OCI-LY7 (cell line): Measurements from ENCODE around the gene CACNA2D2. TPM values are rescaled to one million over a fixed set of nuclear protein-coding genes. Genes with fewer than 3 reads are reported as not detected.

Experiments
- BruUV-seq: library from RNA; stranded (reverse); fragments of 400-500 nt; replicated peaks from 2 replicates; lab custom pipeline; 2021; lab: Mats Ljungman, UMichigan
- CTCF ChIA-PET: fragments of 300-600 bp; sonication (Branson Sonifier 250); formaldehyde crosslinking; loops from one replicate; lab custom pipeline; 2022; ENCODE audit warnings: antibody characterized with exemption; ENCODE audit not compliant: unreplicated experiment; lab: Charles Lee
- POLR2A ChIA-PET: fragments of 300-600 bp; sonication (Branson Sonifier 250); formaldehyde crosslinking; loops from one replicate; lab custom pipeline; 2022; ENCODE audit warnings: antibody characterized with exemption; lab: Charles Lee
- DNase-seq: peaks from one replicate; pipeline ENCODE4 v3.0.0-alpha.2; 2015; ENCODE audit warnings: low spot score
- H2AFZ ChIP-seq: fragments of 200-600 bp; sonication (generic), shearing (Covaris generic); 2 replicates; pipeline ENCODE4 v1.6.1; 2014; ENCODE audit warnings: mild to moderate bottlenecking, antibody characterized with exemption, low read length, moderate library complexity
- H3K27ac ChIP-seq: fragments of 200-600 bp; sonication (generic); 2 replicates; pipeline ENCODE4 v1.5.1; 2014; ENCODE audit warnings: mixed run types, low read depth, mild to moderate bottlenecking, moderate library complexity, low read length, inconsistent platforms; ENCODE audit not compliant: poor library complexity, severe bottlenecking
- H3K36me3 ChIP-seq: fragments of 200-600 bp; sonication (generic); 2 replicates; pipeline ENCODE4 v1.6.1; 2014; ENCODE audit warnings: mild to moderate bottlenecking, antibody characterized with exemption, low read length, moderate library complexity, mixed read lengths; ENCODE audit not compliant: insufficient read depth
- H3K4me1 ChIP-seq: fragments of 200-600 bp; sonication (generic); 2 replicates; pipeline ENCODE4 v1.5.1; 2014; ENCODE audit warnings: mild to moderate bottlenecking, low read length; ENCODE audit not compliant: insufficient read depth, poor library complexity, severe bottlenecking
- H3K4me2 ChIP-seq: fragments of 200-600 bp; sonication (generic); 2 replicates; pipeline ENCODE4 v1.6.1; 2014; ENCODE audit warnings: mild to moderate bottlenecking, low read length
- H3K4me3 ChIP-seq: fragments of 200-600 bp; sonication (generic); 2 replicates; pipeline ENCODE4 v1.5.1; 2014; ENCODE audit warnings: mild to moderate bottlenecking, low read depth, low read length; ENCODE audit not compliant: poor library complexity, severe bottlenecking
- H3K79me2 ChIP-seq: fragments of 200-600 bp; sonication (generic); 2 replicates; pipeline ENCODE4 v1.6.1; 2016; ENCODE audit warnings: low read depth, mild to moderate bottlenecking, low read length, moderate library complexity, mixed read lengths; ENCODE audit not compliant: insufficient read depth
- H3K9me2 ChIP-seq: fragments of 200-600 bp; sonication (generic); 2 replicates; pipeline ENCODE4 v1.6.1; 2016; ENCODE audit warnings: mild to moderate bottlenecking, low read length, mixed read lengths; ENCODE audit not compliant: insufficient read depth
- H3K9me3 ChIP-seq: fragments of 200-600 bp; sonication (generic); 2 replicates; pipeline ENCODE4 v1.6.1; 2014; ENCODE audit warnings: mild to moderate bottlenecking, mixed run types, low read length, mixed read lengths
- H4K20me1 ChIP-seq: fragments of 200-600 bp; sonication (generic); 2 replicates; pipeline ENCODE4 v1.6.1; 2014; ENCODE audit warnings: mild to moderate bottlenecking, antibody characterized with exemption, low read length, moderate library complexity, mixed read lengths; ENCODE audit not compliant: insufficient read depth
- CTCF ChIP-seq: fragments of 200-600 bp; sonication (generic); conservative IDR thresholded peaks from 2 replicates; pipeline ENCODE4 v1.5.1; 2014; ENCODE audit warnings: mild to moderate bottlenecking, antibody characterized with exemption, low read length, moderate library complexity, mixed read lengths
- EZH2phosphoT487 ChIP-seq: fragments of 200-600 bp; sonication (generic); IDR thresholded peaks from 2 replicates; pipeline ENCODE4 v1.6.1; 2018; ENCODE audit warnings: low read depth, borderline replicate concordance, mild to moderate bottlenecking, mixed run types, antibody characterized with exemption, low read length, moderate library complexity, mixed read lengths
- intact Hi-C: fragments of 100-400 bp; cut with micrococcal nuclease; formaldehyde crosslinking; loops from one replicate; pipeline ENCODE4 v1.10.0; 2022; ENCODE audit not compliant: unreplicated experiment
- total RNA-seq, 2 experiments: library from RNA; depleted of rRNA in 1 of 2; stranded (reverse); fragments of >200 nt in 1 of 2; shearing (Covaris generic) in 1 of 2; gene quantifications; 2 replicates each; pipeline ENCODE4 v1.2.3, GENCODE V29; 2014 to 2022

The CACNA2D2 gene
- total RNA-seq, 2 experiments from 2014 or later: 0.09 to 0.21 TPM

GRCh38 chr3:50327943-50328691 is 175.3 kb downstream of the CACNA2D2 start, which contains the start of gene TUSC2:
TUSC2 (minus strand) TSS chr3:50328223; CDS start chr3:50328099, 124 bp downstream.
- Histone ChIP-seq H3K27ac (peak within 1 kb of the TSS; percentile 26), H4K20me1 (no peaks in the 10 kb centered on the region), H3K79me2 (peaks cover 17% of the 10 kb centered on the region; the same call in 1 of the 2 replicates), H3K4me1 (peaks cover 12% of the 10 kb centered on the region), H3K36me3 (peaks cover 57% of the 10 kb centered on the region), H3K9me2 (no peaks in the 10 kb centered on the region), H3K4me3 (peak within 1 kb of the TSS; percentile 88), H2AFZ (peak within 1 kb of the TSS; percentile 10; the same call in 1 of the 2 replicates), H3K9me3 (no peaks in the 10 kb centered on the region), H3K4me2 (peak within 1 kb of the TSS; percentile 71)
- BruUV-seq: no TSS peak
- POLR2A ChIA-PET: interaction anchor here (1.1 to 2.7 kb wide), 5 partner anchors 9 to 1172 kb away, joined by 4 to 28 read pairs (median 4); partner anchors contain the start of genes DCAF1, GNAI2, HYAL3 and NAA80
- CTCF ChIA-PET: interaction anchor here (0.6 to 1.0 kb wide), 4 partner anchors 29 to 610 kb away, joined by 3 to 4 read pairs (median 3); partner anchors contain the start of genes HYAL3 and NAA80
- TF ChIP-seq EZH2phosphoT487 (no peak), CTCF (no peak)
- intact Hi-C loops: no loop called here
- DNase-seq: peak; percentile 99

- POLR2A ChIA-PET: interaction anchor here (1.1 to 2.7 kb wide), 5 partner anchors 10 to 1173 kb away, joined by 4 to 28 read pairs (median 4); partner anchors contain the start of genes DCAF1, GNAI2, HYAL3 and NAA80
- H3K4me2 ChIP-seq: peak overlapping the region; percentile 71
- no TSS peak for BruUV-seq
- H4K20me1 ChIP-seq: no peaks in the 10 kb centered on the region
- H3K27ac ChIP-seq: no peak overlapping the region
- H2AFZ ChIP-seq: no peak overlapping the region
- H3K79me2 ChIP-seq: peaks cover 12% of the 10 kb centered on the region; the same call in 1 of the 2 replicates
- no peaks in the 10 kb centered on the region for H3K9me3 ChIP-seq
- peaks cover 14% of the 10 kb centered on the region for H3K4me1 ChIP-seq
- CTCF ChIA-PET: interaction anchor here (0.6 kb wide), 1 partner anchor 132 kb away, joined by 3 read pairs; no protein-coding TSS in a partner anchor
- H3K36me3 ChIP-seq: peaks cover 48% of the 10 kb centered on the region
- H3K9me2 ChIP-seq: no peaks in the 10 kb centered on the region
- intact Hi-C loops: no loop called here
- peak overlapping the region; percentile 88 for H3K4me3 ChIP-seq
- TF ChIP-seq EZH2phosphoT487: no peak
- no peak for TF ChIP-seq CTCF
- no peak for DNase-seq
These were observed 176.3 kb downstream of the CACNA2D2 start for GRCh38 chr3:50327129-50327528.

- BruUV-seq: no TSS peak
- H3K9me3 ChIP-seq: no peaks in the 10 kb centered on the region
- ChIA-PET CTCF (no interaction called here), POLR2A (no interaction called here)
- H3K4me3 ChIP-seq: no peak overlapping the region
- no peak overlapping the region for H3K27ac ChIP-seq
- no peak overlapping the region for H2AFZ ChIP-seq
- peaks cover 39% of the 10 kb centered on the region for H3K36me3 ChIP-seq
- H4K20me1 ChIP-seq: no peaks in the 10 kb centered on the region
- H3K4me1 ChIP-seq: peaks cover 20% of the 10 kb centered on the region
- TF ChIP-seq CTCF: no peak
- no peak for TF ChIP-seq EZH2phosphoT487
- intact Hi-C loops: no loop called here
- no peak overlapping the region for H3K4me2 ChIP-seq
- H3K9me2 ChIP-seq: no peaks in the 10 kb centered on the region
- DNase-seq: no peak
- H3K79me2 ChIP-seq: peaks cover 12% of the 10 kb centered on the region; the same call in 1 of the 2 replicates
These were observed 177.3 kb downstream of the CACNA2D2 start for GRCh38 chr3:50326182-50326541.
